GM18519 (cell line): ENCODE results near the gene KAZALD1.

Experiments used
- ATAC-seq: cut with Tn5 transposase; IDR thresholded peaks from one replicate; pipeline ENCODE4 v1.9.1; 2021; ENCODE audit warnings: mild to moderate bottlenecking, moderate library complexity; ENCODE audit not compliant: unreplicated experiment, low FRiP score

Gene KAZALD1

DNA sequence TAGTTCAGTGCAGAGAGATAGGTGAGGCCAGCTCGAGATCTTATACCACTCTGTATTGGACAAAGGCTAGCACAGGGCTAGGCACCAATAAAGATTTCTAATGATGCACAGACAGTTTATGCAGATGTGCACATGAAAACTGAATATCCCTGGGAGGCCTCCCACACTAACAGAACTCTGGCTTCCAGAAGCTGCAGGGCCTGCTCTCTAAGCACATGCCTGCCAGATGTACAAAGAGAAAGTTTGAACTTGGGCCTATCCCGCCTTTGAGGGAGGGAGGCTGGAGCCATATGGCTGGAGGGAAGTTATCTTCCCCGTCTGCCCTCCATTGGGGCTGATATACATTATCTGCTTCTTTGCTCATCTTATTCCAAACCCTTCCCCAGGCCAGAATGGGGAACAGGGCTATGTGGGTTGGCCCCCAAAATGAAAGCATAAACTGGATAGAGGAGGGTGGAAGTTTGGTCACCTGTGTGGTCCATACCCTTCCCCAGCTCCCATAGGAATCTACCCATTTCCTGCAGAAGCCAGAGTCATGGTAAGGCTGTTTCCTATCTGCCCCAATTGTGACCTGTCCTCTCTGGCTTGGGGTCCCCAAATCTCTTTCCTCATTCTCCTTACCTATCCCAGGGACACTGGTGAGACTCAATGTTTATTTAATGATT is 3.8 kb downstream of the KAZALD1 start:
- ATAC-seq, result no peak

DNA sequence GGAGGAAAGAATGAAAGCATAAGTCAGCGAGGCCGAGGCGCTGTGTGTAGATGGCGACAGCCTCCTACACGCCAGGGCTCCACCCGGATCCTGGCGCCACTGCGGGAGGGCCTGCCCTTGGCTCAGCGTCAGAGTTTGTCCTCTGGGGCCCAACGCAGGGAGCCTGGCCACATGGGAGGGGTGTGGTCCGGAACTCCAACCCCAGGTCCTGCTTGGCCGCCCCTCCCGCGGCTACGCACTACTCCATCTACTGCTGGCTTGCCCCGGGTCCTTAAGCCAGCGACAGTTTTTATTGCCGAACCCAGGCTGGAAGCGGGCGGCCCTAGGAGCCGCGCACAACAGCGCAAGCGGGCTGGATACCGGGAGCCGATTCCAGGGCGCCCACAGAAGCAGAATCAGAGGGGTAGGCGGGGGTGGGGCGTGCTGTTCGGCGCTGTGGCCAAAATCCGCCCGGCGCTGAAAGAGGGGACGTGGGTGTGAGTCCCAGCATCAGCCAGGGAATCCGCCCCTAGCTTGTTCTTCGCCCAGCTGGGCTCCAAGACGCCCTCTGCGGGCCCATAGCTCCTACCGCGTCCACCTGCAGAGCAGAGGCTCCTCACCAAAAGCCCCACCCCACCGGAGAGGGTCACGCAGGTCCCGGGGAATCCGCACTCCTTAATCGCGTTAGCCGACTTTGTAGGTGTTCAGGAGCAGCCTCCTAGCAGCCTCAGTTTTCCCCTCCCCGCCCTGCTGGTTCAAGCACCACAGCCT is 4.5 kb downstream of the KAZALD1 start:
- ATAC-seq, result no peak

DNA sequence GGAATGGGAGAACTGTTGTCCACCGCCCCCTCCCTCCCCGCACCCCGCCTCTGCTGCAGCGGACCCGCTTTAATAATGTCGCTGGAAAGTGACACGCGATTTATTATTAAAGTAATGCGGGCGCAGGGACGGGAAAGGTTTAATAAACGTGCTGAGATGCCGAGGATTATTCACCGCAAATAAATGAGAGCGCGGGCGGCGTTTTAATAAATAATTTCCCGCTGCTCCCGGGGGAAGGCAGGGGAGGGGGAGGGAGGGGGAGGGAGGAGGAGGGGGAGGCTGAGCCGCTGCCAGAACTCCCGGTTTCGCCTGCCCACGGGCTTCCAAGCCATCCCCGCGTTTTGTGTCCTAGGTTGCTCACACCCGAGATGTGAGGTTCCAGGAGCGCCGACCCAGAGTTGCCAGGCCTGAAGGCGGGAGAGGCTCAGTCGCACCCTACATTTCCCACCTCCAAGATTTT is 5.1 kb downstream of the KAZALD1 start:
- no peak for ATAC-seq

DNA sequence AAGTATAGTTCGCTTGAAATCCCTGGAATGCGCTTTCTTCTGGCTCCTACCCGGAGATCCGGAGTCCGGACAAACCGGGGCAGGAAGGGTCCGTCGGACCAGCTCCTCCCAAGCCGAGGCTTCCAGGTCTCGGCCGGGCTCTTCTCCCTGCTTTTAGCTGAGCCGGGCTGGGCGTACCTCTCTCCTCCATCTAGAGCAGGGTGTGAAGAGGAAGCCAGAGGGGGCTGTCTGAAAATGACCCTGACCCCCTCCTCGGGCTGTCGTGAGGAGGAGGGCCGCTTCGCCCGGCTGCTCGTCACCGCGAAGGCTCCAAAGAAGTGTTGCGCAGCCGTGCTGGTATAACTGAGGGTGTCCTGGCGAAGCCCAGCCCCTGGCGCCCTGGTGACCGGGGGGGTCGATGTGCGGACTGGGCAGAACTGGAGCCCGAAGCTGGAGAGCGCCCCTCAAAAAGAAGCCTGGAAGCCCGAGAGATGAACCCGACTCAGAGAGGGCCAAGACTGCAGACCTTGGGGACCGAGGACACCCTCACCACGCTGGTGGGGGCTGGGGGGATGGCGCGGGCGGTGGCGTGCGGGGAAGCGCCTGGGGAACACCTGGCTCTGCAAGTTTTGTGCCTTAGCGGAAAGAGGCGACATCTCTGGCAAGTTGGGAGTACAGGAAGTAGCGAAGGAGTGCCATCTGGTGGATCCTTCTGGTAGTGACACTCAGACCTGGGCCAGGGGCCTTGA is 5.7 kb downstream of the KAZALD1 start:
- ATAC-seq, result no peak

DNA sequence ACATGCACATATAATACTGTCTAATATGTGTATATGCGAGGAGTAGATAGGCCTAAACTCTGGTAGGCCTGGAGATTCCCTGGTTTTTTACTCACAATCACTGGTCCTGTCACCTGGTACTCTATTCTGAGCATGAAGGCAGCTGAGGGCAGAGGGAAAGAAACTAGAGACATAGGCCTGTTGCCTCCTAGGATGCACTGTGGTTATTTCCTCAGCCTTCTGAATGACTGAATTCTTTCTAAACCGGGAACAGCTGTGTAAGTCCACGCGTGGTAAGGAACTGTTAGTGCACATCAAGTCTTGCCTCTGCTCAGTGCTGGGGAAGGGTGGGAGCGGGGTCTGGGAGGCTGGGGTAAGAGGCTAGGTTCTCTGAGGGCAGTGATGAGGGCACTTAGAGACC is 7.7 kb downstream of the KAZALD1 start:
- no peak for ATAC-seq

DNA sequence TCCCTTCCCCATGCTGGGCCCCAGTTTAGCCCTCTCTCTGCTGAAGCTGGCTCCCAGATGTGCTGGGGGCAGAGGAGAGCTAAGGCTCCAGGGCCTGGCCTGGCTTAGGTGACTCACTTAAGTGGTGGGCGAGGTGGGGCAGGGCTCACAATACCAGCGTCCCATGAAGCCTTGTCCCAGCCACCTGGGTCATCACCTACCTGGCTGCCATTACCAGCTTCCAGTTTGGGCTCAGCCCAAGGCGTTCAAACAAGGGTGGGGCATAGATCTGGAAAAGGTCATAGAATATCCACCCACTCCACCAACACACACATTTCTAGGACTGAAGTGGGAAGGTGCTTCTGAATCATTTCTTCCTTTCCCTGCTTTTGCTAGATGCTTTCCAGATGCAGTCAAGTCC is 8.3 kb downstream of the KAZALD1 start:
- no peak for ATAC-seq

DNA sequence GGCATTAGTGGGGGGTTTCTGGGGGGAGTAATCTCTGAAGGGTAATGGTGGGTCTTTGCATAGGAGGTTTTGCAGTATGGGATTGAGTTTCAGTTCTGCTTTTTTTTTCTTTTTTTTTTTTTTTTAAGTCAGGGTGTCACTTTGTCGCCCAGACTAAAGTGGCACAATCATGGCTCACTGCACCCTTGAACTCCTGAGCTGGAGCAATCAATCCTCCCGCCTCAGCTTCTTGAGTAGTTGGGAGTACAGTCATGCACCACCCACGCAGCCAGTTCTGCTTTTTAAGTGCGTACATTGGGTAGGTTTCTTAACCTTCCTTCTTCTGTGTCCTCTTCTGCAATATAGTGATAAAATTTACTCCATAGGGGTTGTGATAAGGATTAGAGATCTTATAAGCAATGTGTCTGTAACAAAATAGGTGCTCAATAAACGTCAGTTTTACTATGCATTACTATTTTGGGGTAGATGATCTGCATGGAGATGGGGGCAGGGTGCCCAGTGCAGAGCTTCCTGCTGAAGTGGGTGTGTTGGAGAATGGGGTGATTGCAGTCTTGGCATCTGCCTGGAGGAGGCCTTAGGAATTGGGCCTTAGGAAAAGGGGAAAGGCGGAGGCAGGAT is 9.6 kb downstream of the KAZALD1 start:
- no peak for ATAC-seq

DNA sequence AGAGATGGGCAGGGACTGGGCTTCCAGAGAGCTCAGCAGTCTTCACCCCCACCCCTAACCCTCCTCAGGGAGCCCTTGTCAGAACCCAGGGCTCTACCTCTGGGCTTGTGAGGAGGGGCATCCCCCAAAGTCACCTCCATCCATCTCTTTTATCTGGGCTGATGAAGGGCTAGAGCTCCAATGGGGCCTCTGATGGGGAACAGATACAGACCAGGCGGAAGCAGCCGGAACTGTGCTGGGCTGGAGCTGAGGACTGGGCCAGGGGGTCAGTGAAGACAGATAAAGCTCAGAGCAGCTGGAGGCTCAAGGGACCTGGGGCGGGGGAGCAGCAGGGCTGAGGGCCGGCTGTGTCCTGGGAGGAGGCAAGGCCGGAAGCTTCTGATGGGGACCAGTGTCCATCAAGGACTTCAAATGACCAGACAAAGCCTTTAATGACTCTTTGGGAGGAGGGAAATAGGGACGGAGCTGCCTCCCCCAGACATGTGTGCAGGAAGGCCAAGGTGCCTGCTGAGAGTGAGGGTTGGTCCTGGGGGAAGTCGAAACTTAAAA is 10.2 kb downstream of the KAZALD1 start:
- ATAC-seq, result no peak

DNA sequence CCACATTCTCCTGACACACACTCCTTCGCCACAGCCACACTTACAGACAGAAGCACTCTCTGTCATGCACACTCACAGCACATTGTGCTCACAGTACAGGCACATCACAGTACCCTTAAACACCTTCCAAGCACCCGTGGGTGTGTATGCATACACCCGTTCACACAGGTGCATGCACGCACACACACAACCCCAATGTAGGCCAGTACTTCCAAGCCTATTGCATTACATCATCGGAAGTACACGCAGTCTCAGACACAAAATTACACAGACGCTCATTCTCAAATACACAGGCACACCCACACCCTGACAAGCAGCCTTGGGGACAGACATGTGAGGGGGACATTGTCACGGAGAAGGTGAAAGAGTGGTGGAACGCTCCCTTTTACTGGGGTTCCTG is 11.1 kb downstream of the KAZALD1 start:
- no peak for ATAC-seq

DNA sequence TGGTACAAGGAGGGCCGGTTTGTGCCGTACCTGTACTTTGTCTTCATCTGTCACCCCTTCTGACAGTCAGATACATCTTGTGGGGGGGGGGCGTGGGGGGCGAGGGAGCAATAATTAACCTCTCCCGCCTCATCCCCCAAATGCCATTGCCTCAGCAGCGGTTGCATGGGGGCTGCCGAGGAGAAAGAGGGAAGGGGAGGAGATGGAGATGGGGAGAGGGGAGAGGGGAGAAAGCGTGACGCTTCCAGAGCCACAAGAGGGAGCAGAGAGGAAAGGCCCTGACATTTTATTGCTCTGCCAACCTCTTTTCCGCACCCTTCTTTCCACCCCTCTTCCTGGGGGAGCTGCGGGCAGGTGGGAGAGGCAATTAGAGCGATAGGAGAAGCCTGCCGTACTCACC is 11.8 kb downstream of the KAZALD1 start:
- ATAC-seq, result no peak

DNA sequence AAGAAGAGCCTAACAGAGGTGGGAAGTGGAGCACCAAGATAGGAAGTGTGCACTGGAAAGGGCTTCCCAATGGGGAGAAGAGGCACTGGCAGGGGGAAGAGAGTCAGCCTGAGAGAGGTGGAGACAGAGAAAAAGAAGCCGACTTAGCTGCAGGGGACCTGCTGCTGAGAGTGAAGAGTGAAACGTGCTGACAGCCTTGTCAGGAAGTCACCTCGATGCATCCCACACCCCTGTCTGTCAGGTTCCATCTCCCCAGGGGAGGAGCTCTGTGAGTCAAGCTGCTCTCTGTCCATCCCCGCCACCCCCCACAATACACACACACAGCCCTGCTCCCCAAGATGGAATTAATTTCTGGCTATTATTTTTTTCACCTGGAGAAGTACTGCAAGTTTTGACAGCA is 14.0 kb downstream of the KAZALD1 start:
- no peak for ATAC-seq

DNA sequence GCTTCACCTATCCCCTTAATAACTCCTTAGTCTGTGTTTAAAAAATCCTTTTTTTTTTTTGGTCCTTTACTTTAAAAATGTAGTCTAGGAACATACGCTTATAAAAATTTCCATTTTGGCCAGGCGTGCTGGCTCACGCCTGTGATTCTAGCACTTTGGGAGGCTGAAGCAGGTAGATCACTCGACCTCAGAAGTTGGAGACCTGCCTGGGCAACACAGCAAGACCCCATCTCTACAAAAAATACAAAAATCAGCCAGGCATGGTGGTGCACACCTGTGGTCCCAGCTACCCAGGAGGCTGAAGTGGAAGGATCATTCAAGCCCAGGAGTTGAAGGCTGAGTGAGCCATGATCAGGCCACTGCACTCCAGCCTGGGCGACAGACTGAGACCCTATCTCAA is 14.8 kb downstream of the KAZALD1 start:
- no peak for ATAC-seq

DNA sequence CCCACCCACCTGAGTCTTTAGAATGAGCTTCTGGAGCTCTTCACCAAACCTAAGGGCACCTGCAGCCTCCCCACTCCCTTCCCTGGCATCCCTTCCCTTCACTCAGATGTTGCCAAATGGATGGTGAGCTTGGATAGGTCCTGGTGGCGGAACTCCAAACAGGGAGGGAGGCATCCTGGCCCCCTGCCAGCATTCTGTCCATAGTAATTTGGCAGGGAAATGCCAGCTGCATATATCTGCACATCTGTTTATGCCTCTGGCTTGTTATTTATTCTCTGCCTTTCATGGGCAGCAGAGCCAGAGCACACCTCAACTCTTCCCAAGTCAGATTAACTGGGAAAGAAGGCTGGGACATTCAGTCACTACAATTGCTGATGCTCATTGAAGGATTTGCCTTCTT is 18.1 kb downstream of the KAZALD1 start:
- no peak for ATAC-seq

DNA sequence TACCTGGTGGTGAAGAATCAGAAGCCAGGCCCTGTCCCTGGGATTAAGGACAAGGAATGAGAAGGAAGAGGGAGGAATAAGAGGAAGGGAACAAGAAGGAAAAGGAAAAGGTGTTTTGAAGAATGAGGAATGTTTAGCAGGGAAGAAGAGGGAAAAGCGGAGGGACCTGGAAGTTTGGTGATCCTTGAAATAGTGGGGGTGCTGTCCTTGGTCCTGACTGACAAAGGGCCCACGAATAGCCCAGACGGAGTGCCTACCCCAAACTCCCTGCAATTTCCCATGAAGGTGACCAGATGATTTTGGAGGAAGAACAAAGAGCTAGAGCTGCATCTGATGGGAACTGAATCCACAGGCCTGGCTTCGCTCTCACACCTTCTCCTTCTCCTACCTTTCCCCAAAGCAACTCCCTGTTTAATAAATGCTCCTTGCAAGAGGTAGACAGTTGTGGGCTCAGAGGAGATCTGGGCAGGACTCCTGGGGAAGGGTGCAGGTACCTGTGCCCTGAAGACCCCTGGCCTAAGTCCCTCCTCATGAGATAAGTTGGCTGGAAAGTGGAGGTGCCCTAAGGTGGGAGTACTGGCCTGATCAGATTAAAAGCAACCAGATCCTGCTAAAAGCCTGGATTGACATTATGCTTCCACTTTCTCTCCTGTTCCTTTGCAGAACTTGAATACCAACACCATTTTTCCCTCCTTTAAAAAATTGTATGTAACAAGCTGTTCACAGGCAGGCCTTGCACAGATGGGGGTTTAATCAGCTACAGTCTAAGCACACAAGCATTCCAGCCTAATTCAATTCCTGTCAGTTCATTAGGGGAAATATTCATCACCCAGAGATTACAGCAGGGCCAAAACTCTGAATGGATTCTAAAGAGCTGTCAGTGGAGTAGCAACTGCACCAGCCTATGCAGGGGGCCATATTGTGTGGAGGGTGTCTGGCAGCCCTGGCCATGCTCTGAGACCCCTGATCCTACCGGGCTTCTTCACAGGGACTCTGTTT is 19.4 kb downstream of the KAZALD1 start:
- no peak for ATAC-seq

DNA sequence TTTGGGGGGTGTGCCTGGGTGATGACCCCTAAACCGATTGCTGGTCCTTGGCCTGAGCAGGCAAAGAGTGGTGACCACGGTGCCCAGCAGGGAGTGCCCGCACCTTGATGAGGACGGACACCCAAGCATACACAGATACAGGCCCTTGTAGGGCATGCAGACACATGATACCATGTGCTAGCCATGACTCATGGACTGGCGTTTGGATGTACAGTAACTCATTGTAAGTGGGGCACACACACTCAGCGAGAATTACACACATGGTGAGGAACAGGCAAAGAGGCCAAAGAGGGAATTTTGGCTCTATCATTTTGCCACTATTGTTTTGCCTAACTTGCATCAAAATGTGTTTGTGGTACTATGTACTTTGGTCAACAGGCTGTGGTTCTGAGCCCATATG is 24.1 kb downstream of the KAZALD1 start:
- no peak for ATAC-seq

DNA sequence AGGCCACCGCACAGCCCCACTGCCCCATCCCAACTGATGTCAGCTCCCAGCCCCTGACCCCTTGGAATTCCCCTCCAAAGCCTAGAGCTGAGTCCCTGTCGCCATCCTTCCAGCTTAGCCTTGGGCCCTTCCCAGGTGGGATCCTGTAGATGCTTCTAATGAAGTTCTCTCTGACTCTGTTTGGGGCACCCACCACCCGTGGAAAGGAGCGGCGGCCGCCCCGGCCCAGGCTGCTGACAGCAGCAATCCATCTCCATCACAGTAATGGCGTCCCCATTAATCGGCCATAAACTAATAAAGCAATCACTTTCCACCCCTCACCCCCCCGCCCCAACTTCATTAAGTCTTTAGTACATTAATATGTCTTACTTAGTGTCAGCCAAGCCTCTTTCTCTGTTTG is 25.6 kb downstream of the KAZALD1 start:
- no peak for ATAC-seq

DNA sequence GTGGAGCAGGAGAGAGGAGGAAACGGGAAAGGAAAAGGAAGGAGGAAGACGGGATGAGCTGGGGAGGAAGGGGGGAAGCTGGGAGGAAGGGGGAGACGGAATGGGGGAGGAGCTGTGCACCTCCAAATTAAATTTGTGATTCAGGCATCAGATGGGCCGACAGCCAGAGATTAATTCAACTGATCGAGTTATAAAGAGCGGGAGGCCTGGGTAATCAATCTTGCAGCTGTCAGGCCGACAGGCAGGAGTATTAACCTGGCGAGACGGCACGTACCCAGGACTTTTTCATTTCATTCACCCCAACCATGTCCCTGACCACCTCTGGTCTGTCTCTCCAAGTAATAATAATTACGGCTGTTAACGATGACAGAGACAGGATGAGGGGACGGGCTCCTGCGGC is 26.2 kb downstream of the KAZALD1 start:
- ATAC-seq, result no peak

DNA sequence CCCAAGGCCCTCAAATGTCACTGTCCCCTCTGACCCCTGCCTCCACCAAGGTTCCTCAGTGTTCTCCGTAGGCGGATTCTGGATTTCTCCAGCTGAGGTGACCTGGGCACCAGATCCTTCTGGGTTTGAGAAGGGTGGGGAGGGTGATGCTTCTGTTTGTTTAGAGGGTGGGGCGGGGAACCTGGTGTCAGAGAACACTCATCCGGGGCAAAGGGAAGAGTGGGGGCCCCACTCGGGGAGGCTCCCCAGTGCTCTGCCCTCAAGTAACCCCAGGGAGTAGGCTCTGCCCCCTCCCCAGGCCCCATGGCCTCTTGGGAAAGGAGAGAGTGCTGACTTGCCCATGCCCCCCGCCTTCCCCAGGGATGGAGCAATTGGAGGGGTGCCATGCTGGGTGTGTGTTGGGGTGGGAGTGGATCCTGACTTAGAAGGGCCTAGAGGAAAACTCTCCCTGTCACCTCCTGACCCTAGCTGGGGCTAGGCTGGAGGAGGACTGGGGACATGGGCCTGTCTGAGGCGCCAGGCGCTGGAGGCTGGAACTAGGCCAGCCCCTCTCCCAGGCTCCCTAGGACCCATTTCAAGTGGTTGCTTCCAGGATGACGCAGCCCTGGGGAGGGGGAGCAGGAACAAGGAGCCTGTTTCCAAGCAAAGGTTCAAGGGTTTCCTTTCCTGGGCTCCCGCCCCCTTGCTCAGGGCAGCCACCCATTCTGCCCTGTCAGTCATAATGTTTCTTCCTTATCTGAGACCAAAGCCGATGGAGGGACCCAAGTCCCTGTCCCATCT is 27.9 kb downstream of the KAZALD1 start:
- no peak for ATAC-seq

DNA sequence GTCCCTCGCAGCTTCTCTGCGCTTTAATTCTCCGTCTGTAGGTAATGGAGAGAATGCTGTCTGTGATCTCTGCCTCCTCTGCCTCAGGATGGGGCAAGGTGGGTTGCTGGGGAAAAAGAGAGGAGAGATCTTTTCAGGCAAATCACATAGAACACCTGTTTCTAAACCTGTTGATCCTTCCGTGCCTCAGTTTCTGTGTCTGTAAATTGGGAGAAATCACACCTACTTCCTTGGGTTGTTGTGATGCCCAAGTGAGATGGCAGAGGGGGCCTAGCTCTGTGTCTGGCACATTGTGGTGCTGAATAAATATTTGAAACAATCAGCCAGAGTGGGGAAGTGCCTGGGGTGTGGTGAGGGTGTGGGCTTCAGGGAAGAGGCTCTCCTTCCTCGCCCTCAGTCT is 28.8 kb downstream of the KAZALD1 start:
- ATAC-seq, result no peak
